HG03439 (cell line): Measurements from ENCODE around the gene CCDC191.

Source experiments
- ATAC-seq: cut with Tn5 transposase; IDR thresholded peaks from one replicate; pipeline ENCODE4 v1.9.1; 2021; ENCODE audit warnings: mild to moderate bottlenecking, moderate library complexity; ENCODE audit not compliant: unreplicated experiment

Gene CCDC191

DNA sequence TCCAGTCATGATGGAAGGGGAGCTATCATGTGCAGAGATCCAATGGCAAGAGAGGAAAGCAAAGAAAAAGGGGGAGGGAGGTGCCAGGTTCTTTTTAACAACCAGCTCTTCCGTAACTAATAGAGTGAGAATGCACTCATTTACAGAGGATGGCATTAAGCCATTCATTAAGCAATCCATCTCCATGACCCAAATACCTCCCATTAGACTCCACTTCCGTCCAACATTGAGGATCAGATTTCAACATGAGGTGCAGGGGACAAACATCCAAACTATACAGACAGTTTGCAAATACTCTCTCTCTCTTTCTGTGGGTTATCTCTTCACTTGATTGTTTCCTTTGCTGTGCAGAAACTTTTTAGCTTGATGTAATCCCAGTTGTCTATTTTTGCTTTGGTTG is 87.3 kb downstream of the CCDC191 start:
- ATAC-seq = no peak

DNA sequence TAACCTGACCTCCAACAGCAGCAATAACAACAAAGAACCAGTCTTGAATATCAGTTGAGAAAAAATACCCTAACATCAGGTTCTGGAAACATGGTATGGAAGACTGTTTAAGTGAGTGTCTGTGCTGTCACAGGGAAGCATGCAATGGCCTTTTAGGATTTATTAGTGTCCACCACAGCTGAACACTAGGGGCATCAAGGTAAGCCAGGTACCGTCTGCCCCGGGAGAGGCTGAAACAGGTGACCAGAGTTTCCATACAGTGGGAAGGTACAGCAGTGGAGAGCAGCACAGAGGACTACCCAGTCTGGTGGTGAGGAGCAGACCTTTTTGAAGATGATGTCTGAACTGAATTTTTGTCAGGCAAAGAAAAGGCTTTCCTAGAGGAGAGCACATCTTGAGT is 90.2 kb downstream of the CCDC191 start:
- ATAC-seq = no peak

DNA sequence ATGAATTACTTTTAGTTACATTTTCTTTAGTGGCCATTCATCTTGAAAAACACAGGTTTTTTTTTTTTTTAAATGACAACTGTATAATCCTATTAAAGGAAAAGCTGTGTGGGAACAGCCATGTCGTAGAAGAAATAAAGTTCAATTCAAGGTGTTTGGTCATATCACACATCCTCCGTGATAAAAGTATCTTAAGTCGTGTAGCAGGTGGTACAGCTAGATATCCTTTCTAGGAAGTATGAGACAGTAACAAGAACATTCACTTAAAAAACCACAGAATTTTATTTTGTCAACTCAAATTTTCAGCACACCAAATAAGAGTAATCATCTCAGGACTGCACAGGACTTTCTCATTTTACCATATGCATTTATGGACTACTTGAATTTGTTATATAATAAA is 92.4 kb downstream of the CCDC191 start:
- ATAC-seq = no peak

DNA sequence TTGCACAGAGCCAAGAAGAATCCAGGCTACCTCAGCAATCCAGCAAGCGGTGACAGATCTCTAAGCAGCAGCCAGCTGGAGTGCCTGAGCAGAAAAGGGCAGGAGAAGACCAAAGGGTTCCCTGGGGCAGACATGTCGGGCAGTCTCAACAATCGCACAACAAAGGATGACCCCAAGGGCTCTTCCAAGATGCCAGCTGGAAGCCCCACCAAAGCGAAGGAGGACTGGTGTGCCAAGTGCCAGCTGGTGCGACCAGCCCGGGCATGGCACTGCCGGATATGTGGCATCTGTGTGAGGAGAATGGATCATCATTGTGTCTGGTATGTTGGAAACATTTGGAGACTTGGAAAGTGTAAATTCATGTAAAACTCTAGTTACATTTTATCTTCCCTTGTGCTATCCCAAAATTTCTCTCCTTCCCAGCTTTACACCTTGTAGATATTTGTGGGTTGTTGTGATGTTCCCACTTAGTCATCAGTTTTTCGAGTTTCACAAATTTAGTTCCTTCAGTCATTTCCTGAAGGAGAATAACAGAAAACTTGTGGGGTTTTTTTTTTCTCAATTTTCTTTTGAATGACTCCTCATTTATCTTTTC is 102.1 kb downstream of the CCDC191 start:
- ATAC-seq = no peak

DNA sequence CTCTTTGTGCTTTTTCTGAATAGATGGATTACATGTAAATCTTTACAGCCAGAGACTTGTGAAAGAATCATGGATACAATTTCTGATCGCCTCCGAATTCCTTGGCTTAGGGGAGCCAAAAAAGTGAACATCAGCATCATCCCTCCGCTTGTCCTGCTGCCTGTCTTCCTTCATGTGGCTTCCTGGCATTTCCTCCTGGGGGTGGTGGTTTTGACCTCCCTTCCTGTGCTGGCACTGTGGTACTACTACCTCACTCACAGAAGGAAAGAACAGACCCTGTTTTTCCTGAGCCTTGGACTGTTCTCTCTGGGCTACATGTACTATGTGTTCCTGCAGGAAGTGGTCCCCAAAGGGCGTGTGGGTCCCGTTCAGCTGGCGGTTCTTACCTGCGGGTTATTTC is 102.6 kb downstream of the CCDC191 start:
- ATAC-seq = no peak

DNA sequence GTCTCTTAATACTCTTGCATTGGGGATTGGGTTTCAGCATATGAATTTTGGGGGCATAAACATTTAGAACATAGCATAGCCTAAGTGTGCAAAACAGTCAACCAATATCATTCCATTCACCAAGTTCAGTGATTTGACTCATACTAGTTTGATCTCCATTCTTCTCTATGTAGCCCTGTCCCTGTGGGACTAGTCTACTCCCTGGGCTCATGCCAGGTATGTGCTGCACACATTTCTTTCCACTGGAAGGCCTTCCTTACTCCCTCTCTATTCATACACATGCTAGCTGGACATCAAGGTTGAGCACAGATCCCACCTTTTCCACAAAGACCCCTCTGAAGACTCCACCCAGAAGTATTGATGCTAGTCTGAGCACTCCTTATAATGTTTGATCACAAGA is 103.4 kb downstream of the CCDC191 start:
- no peak for ATAC-seq

DNA sequence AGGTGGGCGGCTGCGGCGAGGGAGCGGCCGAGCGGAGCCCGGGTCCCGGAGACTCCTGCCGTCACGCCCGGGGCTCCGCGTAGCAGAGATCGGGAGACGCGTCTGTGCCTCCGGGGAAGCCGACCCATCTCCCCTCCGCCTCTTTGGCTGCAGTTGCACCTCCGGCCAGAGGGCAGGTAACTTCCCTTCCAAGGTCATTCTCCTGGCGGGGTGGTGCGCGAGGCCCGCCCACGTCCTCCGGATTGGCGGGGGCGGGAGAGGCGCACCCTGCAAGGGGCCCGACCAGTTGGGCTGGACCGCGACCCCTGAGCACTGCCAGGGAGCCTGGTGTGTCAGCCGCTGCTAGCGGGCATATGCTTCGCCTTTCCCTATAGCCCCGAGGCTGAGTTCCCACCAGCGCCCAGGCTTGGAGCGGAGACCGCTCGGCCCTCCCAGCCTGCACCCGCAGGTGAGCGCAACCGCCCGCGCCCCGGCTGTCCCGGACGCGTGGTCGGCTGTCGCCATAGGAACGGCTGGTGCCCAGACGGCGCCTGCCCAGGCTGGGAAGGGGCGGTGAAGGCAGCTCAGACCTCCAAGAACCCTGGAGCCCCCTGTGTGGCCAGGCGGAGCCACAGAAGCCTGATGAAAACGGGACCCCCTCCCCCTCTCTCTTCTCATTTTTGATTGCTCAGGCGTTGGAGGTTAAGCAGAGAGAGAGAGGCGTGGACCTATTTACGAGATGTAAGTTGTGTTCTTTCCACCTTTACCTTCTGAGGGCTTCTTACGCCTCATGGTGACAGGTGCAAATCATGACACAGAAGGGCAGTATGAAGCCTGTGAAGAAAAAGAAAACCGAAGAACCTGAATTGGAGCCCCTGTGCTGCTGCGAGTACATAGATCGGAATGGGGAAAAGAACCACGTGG is 108.1 kb downstream of the CCDC191 start:
- ATAC-seq = peak; percentile 57

DNA sequence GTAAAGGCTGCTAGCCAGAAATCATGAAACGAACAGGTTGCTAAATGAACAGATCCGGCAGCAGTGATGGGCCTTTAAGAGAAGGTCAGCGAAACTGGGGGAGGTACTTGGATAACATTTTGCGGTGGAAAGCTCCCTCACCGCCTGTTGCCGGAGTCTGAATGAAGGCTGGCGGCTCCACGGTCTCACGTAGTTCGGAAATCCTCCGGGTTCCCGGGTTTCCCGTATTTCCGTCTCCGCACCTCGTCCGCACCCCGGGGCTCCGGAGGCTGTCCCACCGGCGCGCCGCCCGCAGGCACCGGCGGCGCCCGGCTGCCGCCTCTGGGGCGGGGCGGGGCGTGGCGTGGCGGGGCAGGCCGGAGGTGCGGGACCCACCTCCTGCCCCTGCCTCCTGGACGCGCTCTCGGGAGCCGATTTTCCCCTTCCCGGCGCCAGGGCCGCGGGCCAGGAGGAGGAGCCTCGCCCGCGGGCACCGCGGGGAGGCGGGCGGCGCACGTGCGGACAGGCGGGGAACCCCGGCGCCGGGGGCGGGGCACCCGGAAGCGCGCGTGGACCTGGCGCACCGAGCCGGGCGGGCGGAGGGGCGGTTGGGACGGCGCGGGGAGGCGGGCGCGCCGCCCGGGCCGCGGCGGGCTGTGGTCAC is 108.8 kb downstream of the CCDC191 start, which contains the start of gene ZDHHC23:
TSS of gene ZDHHC23 (plus strand) at position 642 of the 643 bp plus-strand sequence. CDS start 790 bp downstream, outside the sequence.
- ATAC-seq = peak; percentile 81

DNA sequence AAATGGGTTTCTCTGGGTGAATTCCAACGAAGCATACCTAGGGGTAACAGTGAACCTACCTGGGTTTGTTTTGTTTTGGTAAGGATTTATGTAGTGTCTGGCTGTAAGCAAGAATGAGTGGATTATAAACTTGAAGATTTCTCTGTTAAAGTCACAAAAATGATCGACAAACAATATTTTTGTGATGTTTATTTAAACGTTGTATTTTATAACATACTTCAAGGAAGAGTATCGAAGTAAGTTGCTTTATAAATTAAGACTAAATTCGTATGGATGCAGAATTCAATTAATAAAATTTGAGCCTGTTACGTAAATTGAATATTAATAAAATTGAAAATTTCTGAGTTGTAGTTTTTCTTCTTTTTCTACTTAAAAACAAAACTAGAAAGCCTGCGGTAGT is 109.5 kb downstream of the CCDC191 start:
- ATAC-seq = no peak

DNA sequence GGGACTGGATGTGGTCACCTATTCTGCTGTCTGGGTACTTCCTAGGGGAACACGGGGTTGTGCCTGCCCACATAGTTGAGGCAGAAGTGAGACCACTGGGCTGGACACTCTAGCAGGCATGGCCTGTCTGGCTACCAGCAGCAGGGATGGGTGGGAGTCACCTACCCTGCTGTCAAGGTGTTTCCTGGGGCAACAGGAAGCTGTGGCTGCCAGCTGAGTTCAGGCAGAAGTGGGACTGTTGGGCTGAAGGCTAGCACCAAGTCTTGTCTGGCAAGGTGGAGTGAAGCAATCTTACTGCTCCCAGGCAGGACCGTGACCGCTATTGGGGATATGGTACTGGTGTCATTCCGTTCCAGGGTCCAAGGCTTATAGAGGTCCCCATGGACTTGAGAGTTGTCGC is 128.8 kb downstream of the CCDC191 start:
- ATAC-seq = no peak

DNA sequence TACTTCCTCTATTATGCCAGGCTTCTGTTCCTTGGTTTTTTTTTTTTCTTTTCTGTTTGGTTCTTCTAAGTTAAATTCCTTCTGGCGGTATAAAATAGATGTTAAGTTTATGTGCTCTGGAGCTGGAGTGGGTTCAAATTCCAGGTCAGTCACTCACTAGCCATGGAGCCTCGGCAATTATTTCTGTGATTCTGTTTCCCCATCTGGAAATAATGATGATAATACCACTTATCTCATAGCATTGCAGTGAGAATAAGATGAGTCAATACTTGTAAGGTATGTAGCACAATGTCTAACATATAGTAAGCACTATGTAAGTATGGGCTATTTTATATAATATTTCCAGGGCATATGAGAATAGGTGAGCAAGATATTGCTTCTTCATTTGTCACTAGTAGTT is 141.7 kb downstream of the CCDC191 start:
- no peak for ATAC-seq
